Measurements from ENCODE around the gene KLHL12.

KLHL12 gene

GRCh38 chr1:202888221-202888530, 38.9 kb downstream of the KLHL12 start:
- DNase-seq (ENCODE audit: low read depth, low spot score): no peak

DNA sequence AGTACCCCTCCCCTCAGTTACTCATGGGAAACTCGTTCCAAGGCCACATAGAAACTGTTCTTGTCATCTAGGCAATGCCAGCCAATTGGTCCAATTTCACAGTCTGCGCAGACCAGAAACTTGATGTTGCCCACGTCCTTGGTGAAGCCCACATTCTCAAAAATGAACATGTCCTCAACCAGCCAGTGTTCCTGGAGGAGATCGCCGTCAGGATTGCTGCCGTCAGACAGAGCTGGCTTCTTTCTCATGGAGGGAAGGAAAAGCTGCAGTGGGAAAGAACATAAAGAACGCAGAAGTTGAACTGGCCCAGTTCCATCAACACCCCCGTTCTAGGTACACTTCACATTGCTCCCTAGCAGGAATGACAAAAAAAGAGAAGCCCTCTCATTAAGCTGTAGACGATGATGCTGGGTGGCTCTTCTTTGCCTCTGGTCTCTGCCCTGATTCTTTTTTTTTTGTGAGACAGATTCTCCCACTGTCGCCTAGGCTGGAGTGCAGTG, 46.0 kb downstream of the KLHL12 start:
- DNase-seq (ENCODE audit: low read depth, low spot score): no peak

DNA sequence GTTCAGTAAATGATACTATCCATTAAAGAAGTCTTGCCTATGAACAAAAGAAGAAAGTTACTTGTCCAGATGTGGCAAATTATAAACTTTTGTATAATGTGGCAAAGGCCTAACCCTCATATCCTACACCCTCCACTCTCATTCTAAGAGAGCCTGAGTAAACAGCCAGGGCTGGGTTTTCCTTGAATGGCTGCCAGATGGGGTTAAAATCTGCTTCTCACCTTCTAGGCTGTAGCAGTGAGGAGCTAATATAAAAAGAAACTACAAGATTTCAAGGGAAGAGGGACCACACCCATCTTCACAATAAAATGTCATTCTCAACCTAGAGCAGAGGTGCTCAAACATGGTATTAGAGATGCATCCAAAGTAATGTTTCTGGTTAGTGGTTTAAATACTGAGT, 47.0 kb downstream of the KLHL12 start:
- DNase-seq (ENCODE audit: low read depth, low spot score): no peak

DNA sequence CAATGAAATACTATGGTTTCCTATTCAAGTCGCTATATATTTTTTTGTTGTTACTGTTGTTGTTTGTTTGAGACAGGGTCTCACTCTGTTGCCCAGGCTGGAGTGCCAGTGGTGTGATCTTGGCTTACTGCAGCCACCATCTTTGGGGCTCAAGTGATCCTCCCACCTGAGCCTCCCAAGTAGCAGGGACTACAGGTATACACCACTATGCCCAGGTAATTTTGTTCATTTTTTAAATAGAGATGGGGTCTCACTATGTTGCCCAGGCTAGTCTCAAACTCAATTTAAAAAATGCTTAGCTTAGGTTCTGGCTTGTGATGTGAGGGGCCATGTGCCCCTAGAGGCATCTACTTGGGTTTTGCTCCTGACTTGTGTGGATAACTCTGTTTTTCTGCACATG, 47.9 kb downstream of the KLHL12 start:
- DNase-seq (ENCODE audit: low read depth, low spot score): no peak

DNA sequence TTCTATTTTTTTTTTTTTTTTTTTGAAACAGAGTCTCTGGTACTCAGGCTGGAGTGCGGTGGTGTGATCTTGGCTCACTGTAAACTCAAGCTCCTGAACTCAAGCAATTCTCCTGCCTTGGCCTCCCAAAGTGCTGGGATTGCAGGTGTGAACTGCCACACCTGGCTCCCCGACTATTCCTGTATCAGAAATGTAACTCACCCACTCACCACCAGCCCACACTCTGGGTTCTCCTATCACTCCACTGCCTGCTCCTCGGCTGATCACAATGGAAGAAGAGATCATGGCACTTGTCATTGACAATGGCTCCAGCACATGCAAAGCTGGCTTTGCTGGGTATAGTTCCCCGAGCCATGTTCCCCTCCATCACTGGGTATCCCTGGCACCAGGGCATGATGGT, 54.0 kb downstream of the KLHL12 start:
- DNase-seq (ENCODE audit: low read depth, low spot score): no peak

DNA sequence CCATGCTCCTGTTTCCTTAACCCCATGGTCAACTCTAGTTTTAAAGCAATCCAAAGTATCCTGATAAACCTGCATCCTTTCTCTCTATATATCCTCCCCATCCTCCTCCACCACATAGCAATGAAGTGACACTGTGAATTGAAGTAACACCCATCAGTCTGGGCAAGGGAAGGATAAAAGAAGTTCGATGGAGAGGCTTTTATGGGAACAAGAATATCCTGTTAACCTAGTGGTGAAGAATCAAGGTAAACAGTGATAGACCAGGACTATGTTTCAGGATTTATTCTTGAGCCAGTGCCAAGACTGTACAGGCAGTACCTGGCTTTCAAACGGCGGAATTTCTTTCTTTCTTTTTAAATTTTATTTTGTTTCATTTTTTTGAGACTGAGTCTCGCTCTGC, 55.7 kb downstream of the KLHL12 start:
- no peak for DNase-seq (ENCODE audit: low read depth, low spot score)

DNA sequence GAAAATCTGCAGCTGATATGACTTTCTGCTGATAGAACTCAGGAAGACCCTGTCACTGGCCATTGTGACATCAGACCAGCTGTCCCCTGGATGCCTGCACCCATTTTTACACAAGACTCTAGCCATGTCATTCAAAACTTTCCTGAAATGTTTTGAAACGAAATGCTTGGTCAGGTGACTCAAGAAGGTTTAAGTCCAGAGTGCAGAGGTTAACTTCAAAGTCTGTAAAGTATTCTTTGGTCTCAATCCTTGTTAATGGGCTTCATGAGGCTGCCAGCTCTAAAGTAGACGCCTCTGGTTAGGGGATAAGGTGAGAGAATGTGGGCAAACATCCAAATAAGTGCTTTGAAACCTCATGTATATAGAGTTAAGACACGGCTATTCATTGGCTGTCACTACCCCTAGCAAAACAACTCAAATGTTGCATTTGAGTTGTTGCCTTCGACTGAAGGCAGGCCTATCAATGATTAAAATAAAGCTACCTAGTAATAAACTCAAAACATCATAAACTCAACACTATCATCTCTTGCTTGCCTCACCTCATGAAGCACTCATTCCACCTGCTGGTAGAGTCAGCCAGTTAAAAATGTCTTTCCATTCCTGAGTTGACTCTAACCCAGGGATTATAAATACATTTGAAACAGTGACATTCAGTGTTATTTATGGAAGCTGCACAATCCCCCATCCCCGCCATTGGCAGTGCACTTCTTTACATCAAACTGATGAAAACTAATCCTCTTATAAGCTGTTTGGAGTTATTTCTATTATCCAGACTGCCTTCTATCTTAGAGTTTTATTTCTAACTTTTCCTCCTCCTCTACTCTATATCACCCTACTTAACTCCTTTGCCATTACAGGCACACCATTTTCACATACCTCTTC, 64.1 kb downstream of the KLHL12 start:
- DNase-seq (ENCODE audit: low read depth, low spot score): no peak

DNA sequence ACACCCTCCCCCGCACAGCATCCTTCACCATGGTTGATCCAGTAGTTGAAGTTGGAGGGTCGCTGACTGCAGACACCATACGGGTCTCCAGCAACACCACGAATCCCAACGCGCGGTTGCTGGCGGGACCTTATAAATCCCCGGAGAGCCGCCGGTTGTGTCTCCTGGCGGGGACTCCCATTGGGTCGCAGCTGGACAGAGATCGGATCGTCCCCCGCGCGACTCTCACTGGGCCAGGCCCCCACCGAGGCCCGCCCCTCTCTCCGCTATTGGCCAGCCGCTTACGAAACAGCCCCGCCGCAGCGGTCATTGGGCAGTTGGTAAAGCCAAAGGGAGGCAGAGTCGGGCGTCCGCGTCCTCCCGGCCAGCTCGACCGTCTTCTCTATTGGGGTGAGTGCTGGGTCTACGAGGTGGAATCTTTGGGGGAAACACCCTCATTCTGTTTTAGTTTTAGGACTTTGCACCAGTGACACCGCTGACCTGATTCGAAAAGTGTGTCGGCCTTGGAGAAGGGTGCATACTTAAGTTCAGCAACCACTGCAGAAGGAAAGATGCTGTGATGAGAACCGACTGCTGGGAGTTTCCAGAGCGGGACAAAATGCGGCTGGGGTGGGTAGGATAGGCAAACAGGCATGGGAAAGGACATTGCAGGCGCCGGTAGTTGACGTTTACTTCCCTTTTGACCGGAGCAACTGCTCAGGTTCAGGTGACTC, 65.5 kb downstream of the KLHL12 start:
- DNase-seq (ENCODE audit: low read depth, low spot score): peak; percentile 77

DNA sequence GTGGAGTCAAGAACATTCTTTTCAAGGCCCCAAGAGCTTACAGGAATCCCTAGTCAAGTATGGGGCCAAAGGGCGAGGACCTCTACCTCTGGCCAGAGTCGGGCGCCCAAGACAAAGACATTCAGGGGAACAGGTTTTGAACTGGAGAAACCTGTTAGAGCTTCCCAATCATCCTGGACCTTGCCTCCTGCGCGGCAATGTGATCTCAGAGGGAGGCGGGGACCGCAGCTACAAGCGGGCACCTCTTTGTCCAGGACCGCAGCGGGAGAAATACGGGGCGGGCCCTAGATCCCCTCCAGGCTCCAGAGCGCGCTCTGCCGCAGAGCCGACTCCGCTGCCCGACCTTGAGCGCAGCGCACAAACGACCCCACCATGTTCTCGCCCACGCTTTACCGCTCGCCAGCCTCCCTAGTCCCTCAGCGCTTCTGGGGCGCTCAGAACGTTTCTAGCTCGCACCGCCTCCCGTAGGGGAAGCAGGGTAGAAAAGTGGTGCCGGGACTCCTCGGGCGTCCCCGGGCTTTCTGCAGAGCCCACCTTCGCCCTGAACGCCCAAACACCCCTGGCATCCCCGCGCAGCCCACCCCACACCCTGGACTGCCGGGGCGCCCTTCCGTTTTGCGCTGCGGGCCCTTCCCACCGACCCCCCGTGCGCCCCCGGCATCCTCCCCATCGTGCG, 66.2 kb downstream of the KLHL12 start:
- peak; percentile 85 for DNase-seq (ENCODE audit: low read depth, low spot score)

DNA sequence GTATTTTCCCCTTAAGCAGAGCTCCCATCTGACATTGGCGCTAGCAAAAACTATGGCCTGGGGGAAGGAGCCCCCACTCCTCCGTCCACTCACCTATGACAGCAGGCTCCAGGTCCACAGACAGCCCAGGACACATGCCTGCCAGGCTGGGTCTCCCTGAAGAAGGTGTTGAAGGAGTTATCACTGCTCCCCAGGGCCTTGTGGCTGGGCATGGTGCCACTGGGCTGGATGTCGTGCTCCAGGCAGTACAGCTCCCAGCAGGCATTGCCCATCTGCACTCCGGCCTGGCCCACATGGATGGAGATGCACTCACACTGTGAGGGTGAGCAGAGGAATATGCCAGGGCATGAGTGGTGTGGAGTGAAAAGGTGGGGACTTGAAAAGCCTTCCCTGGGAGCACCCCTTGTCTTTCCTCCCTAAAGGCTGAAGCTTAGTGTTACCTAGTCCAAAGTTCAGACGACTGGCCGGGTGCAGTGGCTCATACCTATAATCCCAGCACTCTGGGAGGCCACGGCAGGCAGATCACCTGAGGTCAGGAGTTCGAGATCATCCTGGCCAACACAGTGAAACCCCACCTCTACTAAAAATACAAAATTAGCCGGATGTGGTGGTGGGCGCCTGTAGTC, 68.1 kb downstream of the KLHL12 start:
- no peak for DNase-seq (ENCODE audit: low read depth, low spot score)

DNA sequence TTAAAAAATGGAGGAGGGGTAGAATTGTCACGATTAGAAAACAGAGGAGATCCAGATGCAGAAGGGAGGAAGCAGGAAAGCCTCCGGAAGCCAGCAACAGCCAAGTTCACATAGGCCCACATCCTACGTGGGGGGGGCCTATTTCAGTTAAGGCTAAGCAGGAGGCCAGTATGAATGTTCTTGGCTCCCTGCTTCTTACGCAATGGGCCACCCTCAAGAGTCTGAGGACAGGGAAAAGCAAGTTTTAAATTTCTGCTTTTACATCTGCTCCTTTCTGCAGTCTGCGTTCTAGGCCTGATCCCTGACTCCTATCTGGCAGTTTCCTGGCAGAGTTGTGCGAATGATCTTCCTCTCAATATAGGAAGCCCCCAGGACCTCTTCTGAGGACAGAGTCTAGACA, 68.7 kb downstream of the KLHL12 start:
- DNase-seq (ENCODE audit: low read depth, low spot score): no peak

GRCh38 chr1:202857136-202857610, 69.9 kb downstream of the KLHL12 start:
- no peak for DNase-seq (ENCODE audit: low read depth, low spot score)

- no peak for DNase-seq (ENCODE audit: low read depth, low spot score)
These were observed 71.0 kb downstream of the KLHL12 start for GRCh38 chr1:202856014-202856413.

DNA sequence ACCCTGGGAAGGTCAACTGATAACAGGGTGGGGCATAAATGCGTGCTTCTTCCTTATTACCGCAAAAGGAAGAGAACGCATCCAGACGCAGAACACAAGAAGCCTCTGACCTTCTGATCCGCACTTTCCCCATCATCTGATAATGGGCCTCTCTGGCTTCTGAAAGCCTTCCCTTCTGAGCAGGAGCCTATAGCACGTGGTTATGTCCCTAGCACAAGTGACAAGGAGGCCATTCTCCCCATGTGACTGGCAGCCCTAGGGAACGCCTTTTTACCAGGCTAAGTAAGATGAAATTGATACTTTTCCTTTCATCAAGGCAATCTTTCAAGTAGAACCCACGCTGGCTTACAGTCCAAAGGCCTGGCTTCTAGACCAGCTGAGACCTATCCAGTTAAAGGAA, 72.2 kb downstream of the KLHL12 start:
- DNase-seq (ENCODE audit: low read depth, low spot score): no peak

DNA sequence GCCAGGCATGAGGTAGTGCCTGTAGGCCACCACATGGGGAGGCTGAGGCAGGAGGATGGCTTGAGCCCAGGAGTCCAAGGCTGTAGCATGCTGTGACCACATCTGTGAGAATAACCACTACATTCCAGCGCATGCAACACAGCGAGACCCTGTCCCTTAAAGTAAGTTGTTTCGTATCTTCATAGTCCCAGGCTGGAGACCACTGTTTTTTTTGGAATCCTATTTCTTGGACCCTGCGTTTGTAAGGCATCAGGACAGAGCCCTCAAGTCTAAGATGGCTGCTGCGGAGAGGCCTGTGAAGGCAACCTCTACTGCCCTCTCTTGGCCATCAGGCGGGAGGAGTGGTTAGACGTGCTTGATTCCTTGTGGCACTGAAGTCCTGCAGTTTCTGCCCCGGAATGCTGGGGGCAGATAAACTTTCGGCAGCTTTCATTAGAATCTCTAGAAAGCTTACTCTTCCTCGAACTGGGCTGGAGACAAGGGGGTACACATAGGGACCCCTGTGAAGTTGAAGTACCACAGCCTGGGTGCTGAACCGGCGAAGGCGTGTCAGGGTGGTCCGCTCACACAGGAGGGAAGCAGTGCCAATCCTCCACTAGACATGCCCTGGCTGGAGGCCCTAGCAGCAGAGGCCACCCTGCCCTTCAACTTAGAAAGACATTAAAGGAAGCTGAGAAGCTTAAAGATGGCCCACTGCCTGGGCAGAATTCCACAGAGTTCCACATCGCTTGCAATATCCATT, 74.7 kb downstream of the KLHL12 start:
- peak; percentile 47 for DNase-seq (ENCODE audit: low read depth, low spot score)

DNA sequence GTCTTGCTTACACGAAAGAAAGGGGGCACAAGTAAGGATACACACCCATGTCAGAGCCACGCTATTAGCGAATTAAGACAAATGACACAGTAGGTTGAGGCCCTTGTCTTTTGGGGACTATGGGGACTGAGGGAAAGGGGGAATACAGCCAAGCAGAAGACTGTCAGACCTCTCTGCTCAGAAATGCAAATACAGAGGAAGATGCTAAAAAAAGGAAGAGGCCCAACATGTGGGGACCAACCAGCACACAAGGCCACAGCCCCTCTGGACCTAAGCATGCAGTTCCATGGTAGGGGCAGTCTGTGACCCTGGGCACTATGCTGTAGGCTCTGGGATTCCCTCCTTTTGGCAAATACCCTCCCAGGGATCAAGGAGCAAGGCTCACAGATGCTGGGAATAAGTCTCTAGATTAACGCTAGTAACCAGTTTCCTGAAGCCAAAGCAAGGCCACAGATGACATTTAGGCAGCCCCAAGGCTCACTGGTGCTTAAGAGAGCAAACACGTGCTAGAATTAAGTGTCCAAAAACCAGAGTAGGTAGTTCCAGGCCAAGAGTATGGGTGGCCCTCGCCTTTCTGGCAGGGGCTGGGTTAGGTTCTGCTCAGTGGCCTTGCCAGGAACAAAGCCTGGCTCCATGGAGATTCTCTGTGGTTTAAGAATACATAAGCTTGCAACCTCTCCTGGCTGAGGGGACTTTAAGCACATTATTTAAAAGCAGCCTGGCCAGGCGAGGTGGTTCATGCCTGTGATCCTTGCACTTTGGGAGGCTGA, 76.3 kb downstream of the KLHL12 start:
- DNase-seq (ENCODE audit: low read depth, low spot score): no peak

DNA sequence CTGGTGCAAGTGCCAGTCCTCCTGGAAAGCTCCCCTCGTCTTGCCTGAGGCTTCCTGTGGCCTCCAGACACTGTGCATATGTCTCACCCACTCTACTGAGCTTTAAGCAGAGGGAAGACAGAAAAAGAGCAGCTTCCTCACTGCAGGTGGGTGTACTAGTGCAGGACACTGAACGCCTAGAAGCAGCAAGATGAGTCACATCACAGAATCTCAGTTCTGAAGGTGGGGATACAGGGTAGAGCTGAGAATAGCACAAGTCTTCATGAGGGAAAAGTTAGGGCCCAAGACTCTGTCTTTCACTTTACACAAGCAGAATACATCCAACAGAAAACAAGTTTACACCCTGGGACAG, 78.9 kb downstream of the KLHL12 start:
- no peak for DNase-seq (ENCODE audit: low read depth, low spot score)

DNA sequence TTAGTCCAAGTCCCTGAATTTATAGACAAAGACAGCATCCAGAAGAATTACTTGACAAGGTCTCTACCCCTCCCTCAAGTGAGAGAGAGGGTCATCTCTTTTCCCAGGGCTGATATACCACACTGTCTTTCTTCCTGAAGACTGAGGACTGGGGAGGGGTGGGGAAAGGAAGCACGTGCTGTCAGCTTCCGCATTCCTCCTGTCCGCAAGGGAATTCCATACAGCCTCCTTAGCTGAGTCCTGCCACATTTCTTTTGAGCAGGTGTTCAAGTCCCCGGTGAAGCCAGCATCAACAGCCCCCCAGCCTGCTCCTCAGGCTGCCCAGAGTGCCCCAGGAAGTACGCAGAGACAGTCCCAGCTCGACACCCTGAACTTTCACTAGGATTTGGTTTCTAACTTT, 82.1 kb downstream of the KLHL12 start:
- DNase-seq (ENCODE audit: low read depth, low spot score): no peak

GRCh38 chr1:202844259-202844658, 82.8 kb downstream of the KLHL12 start:
- DNase-seq (ENCODE audit: low read depth, low spot score): no peak

GRCh38 chr1:202843081-202843480, 84.0 kb downstream of the KLHL12 start:
- DNase-seq (ENCODE audit: low read depth, low spot score): no peak
